ENCODE data around the gene EXOC6B. TPM values are rescaled to one million over a fixed set of nuclear protein-coding genes. Genes with fewer than 3 reads are reported as not detected.

EXOC6B gene
- polyA plus RNA-seq, 2 of the 4 experiments (the other 2 are of a cell fraction): 15.5 to 24.7 TPM

GRCh38 chr2:72204786-72205503, 620.9 kb downstream of the EXOC6B start:
- Histone ChIP-seq H3K27ac (peak overlapping the region; percentile 61 to 72), H3K4me3 (no peak overlapping the region), H3K4me2 (peak overlapping the region; percentile 64), H3K9me3 (no peaks in the 10 kb centered on the region), H3K4me1 (peaks cover 45% of the 10 kb centered on the region)
- peak; percentile 23 to 55; a peak in 4 of 6 replicates for ATAC-seq
- no peak for DNase-seq (ENCODE audit: low read depth in 1 of 2, low spot score in 1 of 2)
- 63% methylated on average over 3 of the region's 3 CpGs for WGBS (ENCODE audit: missing lambda C conversion rate)
- FAIRE-seq: no peak
- ChIA-PET POLR2A (interaction anchor here (0.7 kb wide), 1 partner anchor 609 kb away, joined by 4 read pairs; no protein-coding TSS in a partner anchor), CTCF (interaction anchor here (0.6 to 1.5 kb wide), 9 partner anchors 10 to 613 kb away, joined by 3 to 4 read pairs (median 3); partner anchors contain the start of gene CYP26B1)
- TF ChIP-seq JUNB (IDR thresholded peaks at IDR 0.05) (no peak), NPAS2 (CRISPR knock-in tag; IDR thresholded peaks at IDR 0.05; ENCODE audit: borderline replicate concordance) (no peak), ATOH8 (CRISPR knock-in tag; IDR thresholded peaks at IDR 0.05; ENCODE audit: low read depth) (no peak), EP300 (IDR thresholded peaks at IDR 0.05) (no peak), CBX8 (IDR thresholded peaks at IDR 0.05) (no peak), RNF2 (IDR thresholded peaks at IDR 0.05; ENCODE audit: borderline replicate concordance, low read depth) (no peak), CHD4 (IDR thresholded peaks at IDR 0.05; ENCODE audit: borderline replicate concordance) (no peak), HDAC2 (IDR thresholded peaks at IDR 0.05) (no peak)

GRCh38 chr2:72204156-72204785, 621.6 kb downstream of the EXOC6B start:
- ChIA-PET POLR2A (no interaction called here), CTCF (interaction anchor here (0.6 to 1.5 kb wide), 8 partner anchors 11 to 505 kb away, joined by 3 to 4 read pairs (median 3); partner anchors contain the start of gene CYP26B1)
- FAIRE-seq (no peak), ATAC-seq (peak; percentile 33 to 78; a peak in 4 of 6 replicates), DNase-seq (ENCODE audit: low read depth in 1 of 2, low spot score in 1 of 2) (peak in 1 of 2 experiments; percentile 83)
- TF ChIP-seq GATA3 (IDR thresholded peaks at IDR 0.05; ENCODE audit: borderline replicate concordance) (peak; percentile 71), CEBPB (IDR thresholded peaks at IDR 0.05) (peak in 1 of 2 experiments; percentile 30; a peak in 1 of 4 replicates), EP300 (IDR thresholded peaks at IDR 0.05) (peak; percentile 20 to 46; a peak in 1 of 5 replicates), HOXA7 (CRISPR knock-in tag; IDR thresholded peaks at IDR 0.05) (no peak)
- Histone ChIP-seq H3K9me3 (no peaks in the 10 kb centered on the region), H3K27ac (peak overlapping the region; percentile 61 to 72), H3K4me1 (peaks cover 45% of the 10 kb centered on the region), H3K4me2 (peak overlapping the region; percentile 64), H3K4me3 (no peak overlapping the region)
- 30% methylated on average over 8 of the region's 8 CpGs for whole genome bisulfite sequencing (ENCODE audit: missing lambda C conversion rate)

GRCh38 chr2:72198532-72199241, 627.1 kb downstream of the EXOC6B start:
- Histone ChIP-seq H3K27ac (peak overlapping the region; percentile 45 to 56; a peak in 5 of 6 replicates), H3K4me3 (no peak overlapping the region), H3K9me3 (no peaks in the 10 kb centered on the region), H3K4me2 (peak overlapping the region; percentile 6; the same call in 2 of the 3 replicates), H3K4me1 (peaks cover 32% of the 10 kb centered on the region)
- TF ChIP-seq SMC3 (IDR thresholded peaks at IDR 0.05) (peak; percentile 61), CEBPB (IDR thresholded peaks at IDR 0.05) (peak; percentile 3 to 23; a peak in 1 of 4 replicates), RAD21 (conservative IDR thresholded peaks at IDR 0.05 in 1 of 2, IDR thresholded peaks at IDR 0.05 in 1 of 2) (peak; percentile 70 to 77), TP53 (CRISPR knock-in tag; IDR thresholded peaks at IDR 0.05) (no peak), FOSL2 (IDR thresholded peaks at IDR 0.05) (no peak), FOSL2 (CRISPR knock-in tag; IDR thresholded peaks at IDR 0.05) (peak; percentile 41; the same call in 1 of the 2 replicates), CTCF (IDR thresholded peaks at IDR 0.05) (peak; percentile 31), ELK1 (IDR thresholded peaks at IDR 0.05; ENCODE audit: low read depth, low read length) (no peak), PBX3 (IDR thresholded peaks at IDR 0.05) (no peak)
- ChIA-PET CTCF (interaction anchor here (0.5 to 2.5 kb wide), 12 partner anchors 19 to 664 kb away, joined by 3 to 8 read pairs (median 3); no protein-coding TSS in a partner anchor), POLR2A (interaction anchor here (0.6 kb wide), 1 partner anchor 18 kb away, joined by 5 read pairs; no protein-coding TSS in a partner anchor)
- 22% methylated on average over 2 of the region's 2 CpGs for WGBS (ENCODE audit: missing lambda C conversion rate)
- DNase-seq (ENCODE audit: low read depth in 1 of 2, low spot score in 1 of 2) (peak; percentile 12 to 72), FAIRE-seq (peak; percentile 18), ATAC-seq (peak; percentile 76 to 88)
